ENCODE data around the gene AMIGO1. TPM values are rescaled to one million over a fixed set of nuclear protein-coding genes. Genes with fewer than 3 reads are reported as not detected.

AMIGO1 gene
- total RNA-seq, 1 experiment from 2014 or later, result 3.7 TPM

DNA sequence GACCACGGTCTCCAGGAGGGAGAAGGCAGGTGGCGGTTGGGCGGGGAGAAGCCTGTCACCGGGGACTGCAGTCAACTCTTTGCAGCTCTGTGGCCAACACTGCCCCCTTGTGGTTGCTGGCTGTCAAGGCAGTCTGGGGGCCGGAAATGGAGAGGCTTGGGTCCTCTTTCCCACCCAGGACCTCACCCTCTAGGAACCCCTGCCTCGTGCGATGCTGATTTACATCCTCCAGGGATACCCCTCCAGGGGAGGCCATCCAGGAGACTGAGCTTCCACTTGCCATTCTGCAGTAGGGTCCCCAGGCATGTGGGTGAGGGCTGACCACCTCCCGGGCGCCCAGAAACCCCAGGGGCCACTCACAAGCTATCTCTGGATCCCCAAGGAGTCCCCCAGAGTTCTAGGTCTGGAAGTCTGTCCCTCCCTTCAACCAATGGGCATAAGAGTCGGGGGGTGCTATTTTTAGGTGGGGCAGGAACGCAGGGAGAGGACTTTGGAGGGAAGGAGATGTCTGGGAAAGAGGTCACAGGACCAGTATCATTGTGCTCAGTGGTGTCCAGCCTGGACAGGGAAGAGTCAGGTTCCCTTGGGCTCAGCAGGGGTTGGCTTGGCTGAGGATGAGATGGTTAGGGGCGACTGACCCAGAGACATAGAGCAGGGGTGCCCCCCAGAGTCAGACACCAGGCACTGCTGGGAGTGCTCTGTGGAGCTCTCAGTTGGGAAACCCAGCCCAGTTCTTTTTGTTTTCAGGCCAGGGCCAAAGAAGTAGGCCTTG, 23.0 kb upstream of the AMIGO1 start:
- peak; percentile 89 for DNase-seq (ENCODE audit: low read depth)

DNA sequence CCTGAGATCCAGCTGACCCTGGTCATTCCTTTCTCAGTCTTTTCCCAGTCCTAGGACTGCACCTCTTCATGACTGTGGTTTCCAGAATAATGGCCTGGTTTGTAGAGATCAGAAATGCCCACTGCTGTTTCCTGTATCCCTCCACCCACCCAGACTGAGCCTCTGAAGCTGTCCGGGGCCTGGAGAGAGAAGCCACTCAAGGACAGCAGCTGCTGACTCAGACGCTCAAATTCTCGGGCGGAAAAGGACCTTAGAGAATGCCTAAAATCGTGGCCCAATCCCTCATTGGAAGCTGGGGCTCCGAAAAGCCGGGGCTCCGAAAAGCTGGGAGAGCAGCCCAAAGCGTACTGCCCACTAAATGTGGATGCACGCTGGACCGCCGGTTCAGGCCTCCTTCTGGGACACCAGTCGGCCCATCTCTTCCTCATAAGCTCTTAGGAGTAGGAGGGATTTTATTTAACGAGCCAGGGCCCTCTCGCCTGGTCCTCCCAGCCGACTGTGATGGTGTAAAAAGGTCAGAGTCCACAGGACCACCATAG, 22.4 kb upstream of the AMIGO1 start:
- DNase-seq (ENCODE audit: low read depth), result no peak

DNA sequence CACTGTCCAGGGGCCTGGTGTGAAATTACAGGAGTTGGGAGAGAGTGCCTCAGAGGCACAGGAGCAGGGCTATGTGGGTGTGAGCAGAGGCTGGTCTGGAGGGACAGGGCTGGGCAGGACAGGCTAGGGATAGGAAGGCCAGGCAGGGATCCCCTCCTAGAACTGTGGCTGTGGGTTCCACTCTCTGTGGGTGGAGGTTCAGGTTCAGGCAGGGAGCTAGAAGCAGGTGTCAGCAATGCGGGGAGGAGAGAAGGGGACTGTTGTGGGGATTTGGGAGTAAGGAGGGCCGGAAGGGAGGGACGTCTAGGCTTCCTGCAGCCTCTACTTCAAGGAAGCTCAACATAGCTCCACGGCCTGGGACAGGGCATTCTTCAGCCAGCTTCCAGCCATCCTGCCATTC, 21.9 kb upstream of the AMIGO1 start:
- no peak for DNase-seq (ENCODE audit: low read depth)

DNA sequence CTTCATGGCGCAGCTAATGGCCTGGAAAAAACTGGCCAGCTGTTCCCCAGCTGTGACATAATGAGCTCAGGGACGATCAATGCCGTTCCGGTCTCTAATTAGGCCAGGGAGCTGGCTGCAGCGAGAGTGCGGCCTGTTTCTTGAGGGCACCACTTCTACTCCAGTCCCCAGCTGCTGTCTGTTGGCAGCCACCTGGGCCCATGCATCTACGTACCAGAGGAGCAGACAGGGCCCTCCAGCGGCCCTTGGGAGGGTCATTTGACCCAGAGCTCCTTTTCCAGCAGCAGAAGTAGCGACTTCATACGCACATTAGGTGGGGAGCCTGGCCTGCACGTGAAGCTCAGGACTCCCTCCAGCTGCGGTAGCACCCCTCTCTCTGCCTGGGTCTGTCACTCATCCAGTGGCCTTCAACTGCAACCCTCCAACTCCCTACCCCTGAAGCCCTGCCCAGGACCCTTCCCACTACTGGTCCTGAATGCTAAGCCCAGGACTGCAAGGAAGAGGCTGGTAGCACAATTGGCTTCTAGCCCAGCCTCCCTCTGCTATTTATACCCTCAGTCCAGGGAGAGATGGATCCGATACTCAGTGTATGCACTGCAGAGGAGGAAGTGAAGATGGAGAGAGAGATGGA, 21.0 kb upstream of the AMIGO1 start:
- DNase-seq (ENCODE audit: low read depth), result no peak

DNA sequence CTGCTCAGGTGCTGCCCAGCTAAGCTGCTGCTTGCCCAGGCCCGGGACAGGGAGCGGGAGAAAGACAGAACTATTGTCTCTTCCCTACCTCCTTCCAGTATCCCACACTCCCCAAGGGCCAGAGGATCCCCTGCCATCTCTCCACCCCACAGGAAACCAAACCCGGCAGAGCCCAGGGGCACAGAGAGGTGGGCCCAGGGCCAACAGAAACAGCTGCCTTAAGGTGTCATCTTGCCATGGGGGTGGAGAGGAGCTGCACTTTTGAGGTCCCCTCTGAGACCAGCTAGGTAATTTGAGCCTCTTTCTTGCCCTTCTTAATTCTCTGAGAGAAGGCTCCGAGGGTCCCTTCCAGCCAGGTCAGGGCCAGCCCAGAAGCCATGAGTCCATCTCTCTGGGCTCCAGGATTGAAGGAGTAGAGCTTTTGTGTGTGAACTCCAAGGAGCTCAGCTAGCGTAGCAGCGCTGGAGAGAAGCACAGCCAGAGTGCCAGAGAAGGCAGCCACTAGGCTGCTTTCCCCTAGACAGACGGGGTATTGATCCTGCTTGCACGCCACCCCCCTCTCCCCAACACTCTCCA, 20.4 kb upstream of the AMIGO1 start:
- DNase-seq (ENCODE audit: low read depth), result peak; percentile 78

DNA sequence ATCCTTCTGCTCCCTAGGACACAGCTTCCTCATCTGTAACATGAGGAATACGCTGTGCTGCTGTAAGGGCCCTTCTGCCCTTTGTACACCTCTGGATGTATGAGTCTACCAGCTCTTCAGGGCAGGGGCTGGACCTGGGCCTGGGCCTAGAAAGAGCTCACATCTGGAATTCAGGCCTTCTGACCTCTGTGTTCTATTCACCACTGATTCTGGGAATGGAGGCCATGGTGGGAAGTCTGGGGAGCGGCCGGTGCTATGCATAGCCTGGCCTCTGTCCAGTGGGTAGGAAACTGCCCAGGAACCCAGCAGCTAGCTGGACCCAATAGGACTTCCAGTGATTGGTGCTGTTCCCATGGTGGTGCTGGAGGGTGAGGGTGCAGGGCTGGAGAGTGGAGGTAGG, 19.2 kb upstream of the AMIGO1 start:
- DNase-seq (ENCODE audit: low read depth), result no peak

DNA sequence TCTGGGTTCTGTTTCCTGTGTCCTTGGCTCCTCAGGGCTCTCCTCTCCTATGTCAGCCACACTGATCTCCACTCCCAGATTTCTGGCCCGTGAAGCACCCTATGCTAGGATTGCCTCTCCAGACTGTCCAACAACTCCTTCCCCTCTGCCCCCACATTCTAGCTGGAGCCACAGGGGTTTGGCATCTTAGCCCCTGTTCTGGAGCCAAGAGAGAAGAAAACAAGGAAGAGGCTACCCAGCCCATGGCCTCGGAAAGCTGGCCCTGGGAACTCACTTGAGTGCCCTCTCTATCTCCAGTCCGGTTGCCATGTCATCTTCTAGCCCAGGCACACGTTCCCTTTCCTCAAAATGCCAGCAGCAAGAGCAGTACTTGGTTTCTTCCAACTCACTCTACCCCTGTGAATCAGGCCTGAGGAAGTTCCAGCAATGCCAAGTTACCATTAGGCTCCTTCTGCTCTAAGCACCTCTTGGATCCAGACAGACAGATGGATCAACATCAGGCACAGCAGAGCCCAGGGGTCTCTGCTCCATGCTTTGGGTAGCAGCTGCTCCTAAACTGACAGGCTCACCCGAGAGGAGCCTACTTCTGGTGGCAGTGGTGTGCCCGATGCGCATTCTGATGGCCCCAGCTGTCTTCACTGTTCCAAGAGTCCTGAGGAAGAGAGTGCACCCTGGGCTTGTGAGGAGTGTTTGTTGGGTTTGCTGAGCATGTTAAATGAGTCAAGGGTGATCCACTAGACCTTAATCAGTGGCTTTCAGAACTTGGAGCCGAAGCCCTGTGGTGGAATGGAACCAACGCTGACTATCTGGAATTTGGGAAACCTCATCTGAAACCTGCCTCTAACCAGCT, 18.5 kb upstream of the AMIGO1 start:
- no peak for DNase-seq (ENCODE audit: low read depth)

DNA sequence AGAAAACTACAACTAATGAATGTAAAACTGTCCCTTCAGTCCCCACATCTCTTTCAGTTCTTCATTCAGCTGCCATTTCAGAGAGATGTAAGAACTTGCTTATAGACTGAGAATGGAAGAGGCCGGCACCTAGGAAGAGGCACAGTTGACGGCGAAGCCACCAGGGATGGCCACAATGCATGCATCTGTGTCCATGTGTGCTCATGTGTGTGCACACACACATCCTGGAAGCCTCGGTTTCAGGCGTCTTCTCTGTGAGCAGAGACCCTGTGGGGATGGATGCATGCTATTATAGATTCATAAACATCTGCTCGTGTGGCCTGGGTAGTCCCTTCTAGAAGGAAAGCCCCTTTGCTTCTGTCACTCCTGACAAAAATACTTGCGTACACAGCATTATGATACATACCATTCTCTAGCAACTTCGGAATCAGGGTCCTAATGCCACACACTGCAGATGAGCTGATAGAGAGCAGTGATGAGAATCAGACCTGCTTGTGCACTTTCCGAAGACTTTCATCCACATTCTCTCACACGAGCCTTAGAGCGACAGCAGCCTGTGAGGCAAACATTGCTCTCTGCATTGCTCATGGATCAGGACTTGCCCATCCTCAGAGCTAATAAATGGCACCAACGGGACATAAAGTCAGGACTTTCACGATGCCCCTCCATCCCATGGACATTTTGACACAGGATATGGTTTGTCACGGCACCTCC, 17.7 kb upstream of the AMIGO1 start:
- no peak for DNase-seq (ENCODE audit: low read depth)

DNA sequence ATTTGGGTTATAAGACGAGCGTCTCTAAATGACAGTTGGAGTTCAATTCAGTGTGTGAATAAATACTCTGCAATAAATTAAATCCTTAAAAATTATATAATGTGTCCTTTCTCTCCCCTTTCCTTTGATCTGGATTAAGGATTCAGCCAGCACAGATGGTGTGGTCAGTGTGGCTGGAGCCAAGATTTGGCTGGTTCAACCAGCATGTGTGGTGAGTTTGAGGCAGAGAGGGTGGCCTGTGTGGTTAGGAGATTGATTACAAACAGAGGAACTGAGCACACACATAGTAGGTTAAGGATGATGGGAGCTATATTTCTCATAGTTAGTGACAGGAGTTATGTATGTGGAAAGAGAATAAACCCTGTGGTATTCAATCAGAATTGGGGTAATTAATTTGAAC, 14.2 kb upstream of the AMIGO1 start:
- no peak for DNase-seq (ENCODE audit: low read depth)

DNA sequence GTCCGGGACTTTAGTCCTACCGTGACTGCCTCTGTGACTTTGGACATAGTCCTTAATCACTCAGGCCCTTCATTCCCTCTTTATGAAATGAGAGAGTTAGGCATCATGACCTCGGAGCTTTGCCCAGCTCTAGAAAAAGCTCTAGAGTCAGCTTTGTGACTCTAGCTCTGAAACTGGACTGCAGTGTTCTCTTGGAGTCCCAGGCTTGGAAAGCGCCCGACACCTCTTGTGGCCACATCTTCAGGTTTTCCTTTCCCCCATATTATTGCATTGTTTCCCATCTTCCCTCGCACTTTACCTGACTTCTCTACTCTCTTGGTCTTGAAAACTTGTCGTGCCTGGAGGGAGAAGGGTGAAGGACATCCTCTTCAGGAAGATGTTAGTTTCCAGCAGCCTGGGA, 12.5 kb upstream of the AMIGO1 start:
- no peak for DNase-seq (ENCODE audit: low read depth)

DNA sequence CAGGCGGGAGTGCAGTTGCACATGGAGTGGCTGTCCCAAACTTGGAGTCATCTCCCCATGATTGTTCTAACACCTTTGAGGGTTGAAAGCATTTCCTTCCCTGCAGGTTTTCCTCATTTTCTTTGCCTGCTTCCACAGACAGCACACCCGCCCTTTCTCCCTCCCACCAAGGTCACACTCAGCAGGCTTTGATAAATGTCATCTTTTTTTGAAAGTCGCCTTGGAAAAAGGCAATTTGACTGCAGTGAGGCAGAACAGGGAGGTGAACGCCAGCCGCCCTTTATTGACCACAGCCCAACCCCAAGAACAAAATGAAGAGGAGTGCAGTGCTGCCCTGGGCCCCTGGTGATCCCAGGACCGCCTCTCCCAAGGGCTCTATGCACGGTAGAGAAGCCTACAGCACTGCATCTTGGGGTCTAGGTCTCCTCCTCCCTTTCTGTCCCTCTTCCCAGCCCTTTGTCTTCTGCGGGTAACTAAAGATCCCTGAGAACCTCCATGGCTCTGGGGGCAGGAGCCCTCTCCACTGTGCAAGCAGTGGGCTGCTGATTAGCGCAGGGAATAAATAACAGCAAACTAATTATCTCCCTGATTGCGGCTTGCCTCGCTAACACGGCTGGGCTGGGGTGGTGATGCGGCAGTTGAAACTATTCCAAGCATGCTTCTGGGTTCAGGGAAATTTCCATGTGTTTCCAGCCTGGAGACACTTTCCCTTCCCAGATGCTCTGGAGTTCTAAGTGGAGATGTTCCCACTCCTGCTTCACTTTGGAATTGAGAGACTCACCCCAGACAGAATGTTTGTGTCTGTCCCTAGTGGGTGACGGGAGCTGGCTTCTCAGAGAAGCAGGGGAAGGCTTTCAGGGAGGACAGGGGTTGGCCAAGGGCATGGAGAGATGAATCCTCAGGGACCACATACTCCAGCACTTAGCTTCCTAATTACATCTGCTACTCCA, 11.8 kb upstream of the AMIGO1 start:
- no peak for DNase-seq (ENCODE audit: low read depth)

DNA sequence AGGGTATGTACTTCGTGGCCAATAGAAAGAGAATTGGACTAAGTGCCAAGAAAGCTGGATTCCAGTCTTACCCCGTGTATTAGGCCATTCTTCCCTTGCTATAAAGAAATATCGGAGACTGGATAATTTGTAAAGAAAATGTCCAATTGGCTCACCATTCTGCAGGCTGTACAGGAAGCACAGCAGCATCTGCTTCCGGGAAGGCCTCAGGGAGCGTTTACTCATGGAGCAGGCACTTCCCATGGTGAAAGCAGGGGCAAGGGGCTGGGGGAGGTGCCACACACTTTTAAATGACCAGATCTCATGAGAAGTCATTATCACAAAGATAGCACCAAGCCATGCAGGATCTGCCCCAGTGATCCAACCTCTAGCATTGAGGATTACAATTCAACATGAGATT, 7.8 kb upstream of the AMIGO1 start:
- DNase-seq (ENCODE audit: low read depth), result no peak

DNA sequence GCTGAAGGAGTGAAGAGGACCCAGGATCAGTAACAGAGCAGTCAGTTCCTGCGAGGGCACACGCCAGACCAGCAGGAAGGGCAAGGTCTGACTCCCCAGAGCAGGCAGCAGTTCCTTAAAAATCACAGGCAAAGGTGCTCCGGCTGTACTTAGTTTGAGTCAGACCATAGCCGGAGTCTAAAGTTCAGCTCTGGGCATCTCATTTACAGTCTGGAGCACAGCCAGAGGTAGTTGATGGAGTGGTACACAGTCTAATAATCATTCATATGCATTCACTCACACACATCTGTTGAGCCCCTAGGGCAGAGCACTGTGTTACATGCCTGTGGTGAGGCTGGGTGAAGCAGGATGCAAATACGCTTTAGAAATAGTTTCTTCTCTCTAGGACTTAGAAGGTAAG, 7.3 kb upstream of the AMIGO1 start:
- peak; percentile 33 for DNase-seq (ENCODE audit: low read depth)

DNA sequence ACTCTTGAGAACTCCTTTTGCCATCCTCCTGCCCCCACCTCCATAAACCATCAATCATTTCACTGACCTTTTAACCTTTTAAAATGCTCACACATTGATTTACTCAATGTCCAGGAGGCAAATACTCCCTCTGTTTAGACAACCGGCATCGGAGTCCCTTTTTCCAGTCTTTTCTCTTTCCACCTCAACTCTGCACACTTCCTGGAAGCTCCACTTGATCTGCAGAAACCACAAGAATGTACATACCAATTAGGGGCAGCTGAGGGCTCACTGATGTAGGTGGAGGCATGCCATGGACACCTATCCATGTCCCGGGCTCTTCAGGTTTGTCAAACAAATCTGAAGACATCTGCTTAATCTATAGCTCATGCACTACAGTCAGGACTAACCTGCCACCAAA, 5.3 kb upstream of the AMIGO1 start:
- DNase-seq (ENCODE audit: low read depth), result no peak

DNA sequence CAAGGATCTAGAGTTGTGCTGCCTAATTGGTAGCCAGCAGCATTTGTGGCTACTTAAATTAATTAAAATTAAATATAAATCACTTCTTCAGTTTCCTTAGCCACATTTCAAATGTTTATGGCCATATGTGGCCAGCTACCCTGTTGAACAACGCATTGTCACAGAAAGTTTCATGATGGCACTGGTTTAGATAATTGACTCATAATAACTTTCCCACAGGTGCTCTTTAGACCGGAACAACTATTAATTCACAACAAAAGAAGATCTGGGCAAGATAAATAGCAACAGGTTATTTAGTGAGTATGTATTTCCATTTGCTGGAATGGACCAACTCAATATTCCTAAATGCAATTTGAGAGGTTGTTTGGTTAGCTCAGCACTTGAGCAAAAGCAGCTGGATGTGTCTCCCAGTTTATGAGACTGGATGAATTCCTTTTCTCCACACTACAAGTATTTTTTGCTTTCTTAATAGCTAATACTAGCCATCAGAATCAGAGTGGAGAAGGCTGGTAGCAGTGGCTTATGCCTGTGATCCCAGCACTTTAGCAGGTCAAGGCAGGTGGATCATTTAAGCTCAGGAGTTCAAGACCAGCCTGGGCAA, 3.7 kb upstream of the AMIGO1 start:
- DNase-seq (ENCODE audit: low read depth), result no peak

DNA sequence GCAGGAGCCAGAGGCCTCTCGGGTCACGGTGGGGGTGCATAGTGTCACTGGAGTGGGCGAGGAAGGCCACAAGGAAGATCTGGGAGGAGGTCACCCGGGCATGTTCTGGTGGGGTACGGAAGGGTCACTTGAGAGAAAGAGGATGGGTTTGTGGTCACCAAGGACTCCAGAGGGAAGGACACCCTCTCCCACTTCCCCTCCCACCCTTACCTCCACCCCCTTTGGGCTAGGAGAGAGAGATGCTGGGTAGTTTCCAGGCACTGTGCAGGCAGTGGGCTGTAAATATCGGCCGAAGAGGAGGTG, 703 bp downstream of the AMIGO1 start:
- no peak for DNase-seq (ENCODE audit: low read depth)

DNA sequence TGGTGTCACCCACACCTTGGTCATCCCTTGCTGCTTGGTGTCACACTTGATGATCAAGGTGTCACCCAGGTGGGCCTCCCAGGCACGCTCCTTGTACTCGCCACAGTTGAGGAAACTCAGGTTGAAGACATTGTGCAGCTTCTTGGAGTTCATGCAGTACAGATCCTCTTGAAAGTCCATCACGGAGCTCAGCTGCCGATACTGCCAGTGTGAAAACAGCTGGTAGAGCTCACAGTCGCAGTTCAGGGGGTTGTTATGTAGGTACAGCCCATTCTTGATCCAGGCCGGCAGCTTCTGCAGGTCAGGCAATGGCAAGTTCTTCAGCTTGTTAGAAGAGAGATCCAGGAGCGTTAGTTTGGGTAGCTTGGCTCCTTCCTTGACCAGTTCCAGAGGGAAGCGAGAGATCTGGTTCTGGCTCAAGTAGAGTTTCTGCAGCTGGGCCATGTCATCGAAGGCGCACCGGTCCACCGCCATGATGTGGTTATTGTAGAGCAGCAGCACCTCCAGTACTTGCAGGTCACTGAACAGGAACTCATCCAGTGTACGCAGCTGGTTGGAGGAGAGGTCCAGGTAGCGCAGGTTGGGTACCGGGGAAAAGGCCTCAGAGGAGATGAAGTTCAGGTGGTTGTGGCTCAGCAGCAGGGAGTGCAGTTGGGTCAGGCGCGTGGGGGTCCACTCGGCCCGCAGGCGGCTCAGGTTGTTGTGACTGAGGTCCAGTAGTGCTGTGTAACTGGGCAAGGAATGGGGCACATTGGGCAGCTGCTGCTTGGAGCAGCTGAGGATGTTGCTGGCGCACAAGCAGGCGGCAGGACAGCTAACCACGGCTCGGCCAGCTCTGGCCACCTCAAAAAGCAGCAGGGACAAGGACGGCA, 1.3 kb downstream of the AMIGO1 start:
- no peak for DNase-seq (ENCODE audit: low read depth)

DNA sequence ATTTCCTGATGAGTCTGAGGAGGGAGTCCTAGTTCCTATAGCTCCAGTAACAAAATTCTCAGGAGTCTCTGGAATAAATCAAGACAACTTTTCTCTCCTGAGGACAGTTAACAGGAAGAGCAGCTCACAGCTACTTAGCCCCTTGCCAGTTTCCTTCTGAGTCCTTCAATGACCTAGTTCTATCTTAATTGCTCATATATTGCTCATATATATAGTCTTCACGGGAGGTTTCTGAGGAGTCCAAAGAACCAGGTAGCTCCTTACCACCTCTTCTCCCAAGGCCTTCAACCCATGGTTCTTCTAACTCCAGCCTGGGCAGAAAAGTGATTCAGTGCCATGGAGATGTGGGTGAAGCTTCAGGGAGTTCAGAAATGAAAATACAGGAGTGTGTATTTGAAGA, 4.6 kb downstream of the AMIGO1 start:
- no peak for DNase-seq (ENCODE audit: low read depth)

DNA sequence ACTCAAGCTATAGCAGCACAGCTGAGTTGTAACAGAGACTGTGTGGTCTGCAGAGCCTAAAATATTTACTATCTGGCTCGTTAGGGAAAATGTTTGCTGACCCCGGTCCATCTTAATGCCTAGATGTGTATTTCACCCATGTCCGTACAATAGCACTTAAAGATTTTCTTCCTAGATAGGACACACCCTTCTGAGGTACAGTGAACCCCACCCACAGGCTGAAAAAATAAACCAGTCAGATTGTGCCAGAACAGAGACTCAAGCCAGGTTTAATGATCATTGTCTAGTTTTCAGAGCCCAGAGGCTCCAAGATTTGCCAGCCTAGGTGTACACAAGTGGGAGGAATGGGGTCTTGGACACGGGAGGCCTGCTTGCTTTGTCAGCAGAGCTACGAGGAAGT, 5.6 kb downstream of the AMIGO1 start:
- DNase-seq (ENCODE audit: low read depth), result no peak
